SU-DHL-6 (cell line): ENCODE results near the gene DVL1.

Experiments used
- CTCF ChIP-seq: fragments of 200-600 bp; sonication (generic); IDR thresholded peaks from one replicate; pipeline ENCODE4 v1.5.1; 2017; ENCODE audit warnings: antibody characterized with exemption, mild to moderate bottlenecking, low read length, moderate library complexity; ENCODE audit not compliant: insufficient read depth, poor library complexity, severe bottlenecking
- EZH2phosphoT487 ChIP-seq: fragments of 200-600 bp; sonication (generic), shearing (Covaris generic); conservative IDR thresholded peaks from 2 replicates; pipeline ENCODE4 v1.6.1; 2018; ENCODE audit warnings: mild to moderate bottlenecking, antibody characterized with exemption, low read length, moderate library complexity, mixed read lengths

DNA sequence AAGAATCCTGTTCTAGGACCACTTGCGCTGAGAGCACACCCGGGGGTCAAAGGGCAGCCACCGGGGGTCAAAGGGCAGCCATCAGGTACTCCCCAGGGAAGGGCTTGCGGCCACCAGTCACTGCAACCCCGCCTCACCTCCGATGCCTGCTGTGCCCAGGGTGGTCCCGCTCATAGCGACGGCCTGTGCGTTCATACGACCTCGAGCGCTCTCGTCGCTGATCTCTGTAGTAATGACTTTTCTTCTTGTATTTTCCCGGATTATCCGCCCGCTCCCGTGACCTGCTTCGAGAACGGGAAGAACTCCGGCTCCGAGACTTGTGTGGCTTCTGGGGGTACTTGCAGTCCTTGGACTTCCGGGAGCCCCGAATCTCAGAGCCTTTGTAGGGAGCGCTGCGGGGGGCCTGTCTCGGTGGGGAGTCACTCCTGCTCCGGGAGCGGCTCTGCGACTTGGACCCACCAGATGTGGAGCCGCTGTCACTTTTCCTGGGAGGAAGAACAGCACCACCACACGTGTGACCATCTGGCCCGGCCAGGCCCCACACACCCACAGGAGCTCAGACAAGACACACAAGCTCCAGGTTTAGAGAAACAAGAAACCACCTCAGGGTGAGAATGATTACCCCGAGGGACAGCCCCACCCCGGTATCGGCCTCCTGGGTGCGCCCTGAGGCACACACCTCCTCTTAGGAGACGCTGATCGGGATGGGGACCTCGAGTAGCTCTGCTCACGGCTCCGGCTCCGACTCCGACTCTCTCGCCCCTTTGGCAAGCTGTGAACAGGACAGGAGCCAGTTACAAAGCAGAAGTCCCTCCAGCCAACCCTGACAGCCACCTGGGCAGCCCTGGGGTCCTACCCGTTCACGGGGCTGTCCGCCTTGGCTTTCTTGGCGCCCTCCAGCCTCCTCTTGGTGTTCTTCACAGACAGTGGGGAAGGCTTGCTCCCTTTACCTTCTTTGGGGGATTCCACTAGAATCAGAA is 38.2 kb upstream of the DVL1 start:
- TF ChIP-seq CTCF (no peak), EZH2phosphoT487 (no peak)
